Measurements from ENCODE around the gene FTSJ3. TPM values are rescaled to one million over a fixed set of nuclear protein-coding genes. Genes with fewer than 3 reads are reported as not detected.

Gene FTSJ3
- total and polyA plus RNA-seq, 7 experiments from 2014 or later, result 22.1 to 66.2 (median 52.8) TPM

GRCh38 chr17:63853260-63853659 lies 25.8 kb upstream of the FTSJ3 start:
- Histone ChIP-seq H3K9me3 (ENCODE audit: control insufficient read depth in 2 of 3, low read length in 3 of 3) (no peaks in the 10 kb centered on the region), H3K27ac (ENCODE audit: low read depth, low read length) (no peak overlapping the region), H3K4me1 (ENCODE audit: control insufficient read depth in 2 of 2, insufficient read depth in 2 of 2, low read length in 2 of 2) (peaks cover 0 to 5% of the 10 kb centered on the region in 2 donors), H3K36me3 (ENCODE audit: control insufficient read depth in 2 of 3, insufficient read depth in 3 of 3, low read length in 3 of 3) (no peaks in the 10 kb centered on the region), H3K4me3 (ENCODE audit: low read length) (no peak overlapping the region), H3K27me3 (ENCODE audit: control insufficient read depth in 2 of 2, insufficient read depth in 2 of 2, low read length in 2 of 2) (no peaks in the 10 kb centered on the region)
- POLR2A ChIA-PET, result interaction anchor here (0.6 kb wide), 1 partner anchor 447 kb away, joined by 5 read pairs; no protein-coding TSS in a partner anchor
- CTCF ChIA-PET, result no interaction called here
- Mint-ChIP-seq H3K9me3 (peaks cover 0 to 1% (median 0%) of the 10 kb centered on the region in 11 donors), H3K4me3 (no peak overlapping the region), H3K4me1 (peaks cover under 1 to 15% (median 10%) of the 10 kb centered on the region in 7 donors), H3K27me3 (peaks cover 0 to 44% (median 0%) of the 10 kb centered on the region in 5 donors), H3K27ac (peak overlapping the region in 1 of 9 donors; percentile 36), H3K36me3 (peaks cover 0 to 4% (median 0%) of the 10 kb centered on the region in 5 donors)
- DNase-seq, result no peak
- ATAC-seq, result no peak
- intact Hi-C loops (cut with micrococcal nuclease), result no loop called here

GRCh38 chr17:63850401-63850800 lies 22.9 kb upstream of the FTSJ3 start:
- Mint-ChIP-seq H3K36me3 (peaks cover 0 to 7% (median 0%) of the 10 kb centered on the region in 5 donors), H3K4me3 (no peak overlapping the region), H3K4me1 (peaks cover 8 to 22% (median 21%) of the 10 kb centered on the region in 7 donors), H3K27me3 (peaks cover 0 to 36% (median 0%) of the 10 kb centered on the region in 5 donors), H3K27ac (no peak overlapping the region), H3K9me3 (peaks cover 0 to 5% (median 0%) of the 10 kb centered on the region in 11 donors)
- CTCF ChIA-PET, result interaction anchor here (1.2 kb wide), 1 partner anchor 15 kb away, joined by 3 read pairs; no protein-coding TSS in a partner anchor
- intact Hi-C loops (cut with micrococcal nuclease), result no loop called here
- Histone ChIP-seq H3K27me3 (ENCODE audit: control insufficient read depth in 2 of 2, insufficient read depth in 2 of 2, low read length in 2 of 2) (no peaks in the 10 kb centered on the region), H3K27ac (ENCODE audit: low read depth, low read length) (no peak overlapping the region), H3K4me1 (ENCODE audit: control insufficient read depth in 2 of 2, insufficient read depth in 2 of 2, low read length in 2 of 2) (peaks cover 0 to 9% of the 10 kb centered on the region in 2 donors), H3K36me3 (ENCODE audit: control insufficient read depth in 2 of 3, insufficient read depth in 3 of 3, low read length in 3 of 3) (no peaks in the 10 kb centered on the region), H3K9me3 (ENCODE audit: control insufficient read depth in 2 of 3, low read length in 3 of 3) (no peaks in the 10 kb centered on the region), H3K4me3 (ENCODE audit: low read length) (no peak overlapping the region)
- POLR2A ChIA-PET, result no interaction called here
- DNase-seq (no peak), ATAC-seq (no peak)

- Mint-ChIP-seq H3K27me3 (peaks cover 0 to 25% (median 0%) of the 10 kb centered on the region in 5 donors), H3K36me3 (peaks cover 0 to 7% (median 0%) of the 10 kb centered on the region in 5 donors), H3K9me3 (peaks cover 0 to 5% (median 0%) of the 10 kb centered on the region in 11 donors), H3K4me1 (peaks cover 11 to 28% (median 24%) of the 10 kb centered on the region in 7 donors), H3K27ac (peak overlapping the region; percentile 86 to 99 (median 93)), H3K4me3 (peak overlapping the region; percentile 81 to 90 (median 87))
- Histone ChIP-seq H3K4me3 (ENCODE audit: low read length) (peak overlapping the region; percentile 57), H3K4me1 (ENCODE audit: control insufficient read depth in 2 of 2, insufficient read depth in 2 of 2, low read length in 2 of 2) (peaks cover 0 to 9% of the 10 kb centered on the region in 2 donors), H3K9me3 (ENCODE audit: control insufficient read depth in 2 of 3, low read length in 3 of 3) (no peaks in the 10 kb centered on the region), H3K36me3 (ENCODE audit: control insufficient read depth in 2 of 3, insufficient read depth in 3 of 3, low read length in 3 of 3) (no peaks in the 10 kb centered on the region), H3K27ac (ENCODE audit: low read depth, low read length) (peak overlapping the region; percentile 61), H3K27me3 (ENCODE audit: control insufficient read depth in 2 of 2, insufficient read depth in 2 of 2, low read length in 2 of 2) (no peaks in the 10 kb centered on the region)
- ATAC-seq (peak; percentile 99), DNase-seq (peak; percentile 88 to 96 (median 94))
- ChIA-PET CTCF (interaction anchor here (0.5 to 2.4 kb wide), 11 partner anchors 10 to 735 kb away, joined by 3 to 17 read pairs (median 4); no protein-coding TSS in a partner anchor), POLR2A (interaction anchor here (0.5 to 13.5 kb wide), 10 partner anchors 9 to 657 kb away, joined by 3 to 204 read pairs (median 3); partner anchors contain the start of genes CCDC47, DDX42, DDX5 and FTSJ3)
- intact Hi-C loops (cut with micrococcal nuclease), result loop anchor here (1.0 to 10.0 kb wide), 4 partner anchors 22 to 422 kb away; partner anchors contain the start of genes DCAF7 (in 2 of the 2), FTSJ3 (in 1 of the 2), PSMC5 (in 1 of the 2) and TACO1 (in 1 of the 2)
Measured at GRCh38 chr17:63848834-63849689, 21.6 kb upstream of the FTSJ3 start.

GRCh38 chr17:63847525-63848249 lies 20.2 kb upstream of the FTSJ3 start:
- Mint-ChIP-seq H3K4me1 (peaks cover 15 to 34% (median 31%) of the 10 kb centered on the region in 7 donors), H3K4me3 (peak overlapping the region; percentile 5 to 87 (median 76)), H3K27me3 (peaks cover 0 to 16% (median 0%) of the 10 kb centered on the region in 5 donors), H3K27ac (peak overlapping the region; percentile 3 to 99 (median 76)), H3K36me3 (peaks cover 0 to 7% (median 0%) of the 10 kb centered on the region in 5 donors), H3K9me3 (peaks cover 0 to 5% (median 0%) of the 10 kb centered on the region in 11 donors)
- no peaks in the 10 kb centered on the region for H3K36me3 ChIP-seq (ENCODE audit: control insufficient read depth in 2 of 3, insufficient read depth in 3 of 3, low read length in 3 of 3)
- no peaks in the 10 kb centered on the region for H3K27me3 ChIP-seq (ENCODE audit: control insufficient read depth in 2 of 2, insufficient read depth in 2 of 2, low read length in 2 of 2)
- DNase-seq (no peak), ATAC-seq (no peak)
- no peaks in the 10 kb centered on the region for H3K9me3 ChIP-seq (ENCODE audit: control insufficient read depth in 2 of 3, low read length in 3 of 3)
- no peak overlapping the region for H3K4me3 ChIP-seq (ENCODE audit: low read length)
- no peak overlapping the region for H3K27ac ChIP-seq (ENCODE audit: low read depth, low read length)
- CTCF ChIA-PET, result interaction anchor here (1.0 to 2.4 kb wide), 4 partner anchors 9 to 209 kb away, joined by 3 to 17 read pairs (median 6); no protein-coding TSS in a partner anchor
- peaks cover 6 to 15% of the 10 kb centered on the region in 2 donors for H3K4me1 ChIP-seq (ENCODE audit: control insufficient read depth in 2 of 2, insufficient read depth in 2 of 2, low read length in 2 of 2)
- POLR2A ChIA-PET, result interaction anchor here (0.6 to 13.5 kb wide), 5 partner anchors 14 to 659 kb away, joined by 3 to 204 read pairs (median 4); partner anchors contain the start of genes CEP95, FTSJ3 and PSMC5
- intact Hi-C loops (cut with micrococcal nuclease), result loop anchor here (1.0 to 10.0 kb wide), 3 partner anchors 243 to 420 kb away; partner anchors contain the start of genes DCAF7 (in 1 of the 2) and TACO1 (in 1 of the 2)

- CTCF ChIA-PET, result interaction anchor here (0.7 kb wide), 1 partner anchor 55 kb away, joined by 4 read pairs; no protein-coding TSS in a partner anchor
Measured at GRCh38 chr17:63845509-63845908, 18.0 kb upstream of the FTSJ3 start.

More at GRCh38 chr17:63845509-63845908, 18.0 kb upstream of the FTSJ3 start:
- DNase-seq (no peak), ATAC-seq (no peak)
- H3K36me3 Mint-ChIP-seq, result peaks cover 0 to 10% (median 0%) of the 10 kb centered on the region in 5 donors
- intact Hi-C loops (cut with micrococcal nuclease), result loop anchor here (5.0 to 10.0 kb wide), 2 partner anchors 241 to 418 kb away; partner anchors contain the start of gene TACO1 (in 1 of the 2)
- H3K27me3 Mint-ChIP-seq, result peaks cover 0 to 5% (median 0%) of the 10 kb centered on the region in 5 donors
- H3K27ac Mint-ChIP-seq, result peak overlapping the region in 5 of 9 donors; percentile 2 to 71 (median 37)
- H3K9me3 Mint-ChIP-seq, result peaks cover 0 to 5% (median 0%) of the 10 kb centered on the region in 11 donors
- peaks cover 28 to 43% (median 41%) of the 10 kb centered on the region in 7 donors for H3K4me1 Mint-ChIP-seq
- H3K27ac ChIP-seq (ENCODE audit: low read depth, low read length), result no peak overlapping the region
- H3K9me3 ChIP-seq (ENCODE audit: control insufficient read depth in 2 of 3, low read length in 3 of 3), result no peaks in the 10 kb centered on the region
- peaks cover 15 to 22% of the 10 kb centered on the region in 2 donors for H3K4me1 ChIP-seq (ENCODE audit: control insufficient read depth in 2 of 2, insufficient read depth in 2 of 2, low read length in 2 of 2)
- no peaks in the 10 kb centered on the region for H3K27me3 ChIP-seq (ENCODE audit: control insufficient read depth in 2 of 2, insufficient read depth in 2 of 2, low read length in 2 of 2)
- H3K36me3 ChIP-seq (ENCODE audit: control insufficient read depth in 2 of 3, insufficient read depth in 3 of 3, low read length in 3 of 3), result peaks cover 0 to 3% (median 0%) of the 10 kb centered on the region in 3 experiments
- H3K4me3 ChIP-seq (ENCODE audit: low read length), result no peak overlapping the region
- POLR2A ChIA-PET, result interaction anchor here (1.0 to 13.5 kb wide), 3 partner anchors 17 to 103 kb away, joined by 3 to 204 read pairs (median 6); partner anchors contain the start of genes CCDC47, DDX42, FTSJ3 and PSMC5
- peak overlapping the region in 1 of 10 donors; percentile 1 for H3K4me3 Mint-ChIP-seq

All from naive thymus-derived CD4-positive, alpha-beta T cell (primary cell).